AG04450 (cell line): ENCODE results near the gene RTN1. TPM values are rescaled to one million over a fixed set of nuclear protein-coding genes. Genes with fewer than 3 reads are reported as not detected.

Source experiments
- CTCF ChIA-PET: fragments of 300-600, 350-600 bp; formaldehyde crosslinking; extraction: SDS; loops from one replicate; lab custom pipeline; 2022; ENCODE audit warnings: antibody characterized with exemption, inconsistent platforms; lab: Charles Lee
- POLR2A ChIA-PET: fragments of 350-600 bp; formaldehyde crosslinking; extraction: SDS; loops from one replicate; lab custom pipeline; 2021; ENCODE audit warnings: antibody characterized with exemption, inconsistent platforms; lab: Yijun Ruan, JAX
- DNase-seq: peaks from one replicate; pipeline ENCODE4 v3.0.0-alpha.2; 2011; ENCODE audit warnings: low read depth, low spot score
- H3K27ac ChIP-seq: one replicate; pipeline ENCODE4 v1.5.1; 2012; ENCODE audit warnings: low read depth, low read length, control low read depth
- H3K27me3 ChIP-seq: one replicate; pipeline ENCODE4 v1.6.0; 2012; ENCODE audit warnings: low read length; ENCODE audit not compliant: control insufficient read depth, insufficient read depth
- H3K4me3 ChIP-seq: 2 replicates; pipeline ENCODE4 v1.5.1; 2011; ENCODE audit warnings: mild to moderate bottlenecking, low read depth, low read length, control low read depth
- H3K9me3 ChIP-seq: 2 replicates; pipeline ENCODE4 v1.5.1; 2012; ENCODE audit warnings: low read length; ENCODE audit not compliant: control insufficient read depth, insufficient read depth
- CTCF ChIP-seq: IDR thresholded peaks from 2 replicates; pipeline ENCODE4 v1.5.1; 2011; ENCODE audit warnings: low read depth, low read length, control low read depth, inconsistent platforms
- polyA plus RNA-seq: library from polyadenylated mRNA; depleted of rRNA; stranded (reverse); fragments of >200 nt; gene quantifications from 2 replicates; pipeline ENCODE4 v1.2.3, GENCODE V29; 2011

The RTN1 gene
- polyA plus RNA-seq, 1 experiment = 0.98 TPM

- Histone ChIP-seq H3K27me3 (no peaks in the 10 kb centered on the region), H3K27ac (no peak overlapping the region), H3K4me3 (no peak overlapping the region), H3K9me3 (no peaks in the 10 kb centered on the region)
- ChIA-PET POLR2A (no interaction called here), CTCF (no interaction called here)
- no peak for DNase-seq
- TF ChIP-seq CTCF = no peak
These were observed 87.8 kb downstream of the RTN1 start for GRCh38 chr14:59782760-59783159.

GRCh38 chr14:59777006-59777579, 93.5 kb downstream of the RTN1 start:
- ChIA-PET CTCF (no interaction called here), POLR2A (no interaction called here)
- DNase-seq = no peak
- H3K4me3 ChIP-seq = no peak overlapping the region
- no peaks in the 10 kb centered on the region for H3K27me3 ChIP-seq
- no peak for TF ChIP-seq CTCF
- H3K27ac ChIP-seq = no peak overlapping the region
- H3K9me3 ChIP-seq = no peaks in the 10 kb centered on the region

GRCh38 chr14:59776468-59776867, 94.1 kb downstream of the RTN1 start:
- H3K27ac ChIP-seq = no peak overlapping the region
- no peak for TF ChIP-seq CTCF
- CTCF ChIA-PET = no interaction called here

GRCh38 chr14:59772233-59772632, 98.3 kb downstream of the RTN1 start:
- ChIA-PET CTCF (no interaction called here), POLR2A (interaction anchor here (0.7 kb wide), 1 partner anchor 320 kb away, joined by 4 read pairs; no protein-coding TSS in a partner anchor)
- Histone ChIP-seq H3K27me3 (no peaks in the 10 kb centered on the region), H3K4me3 (no peak overlapping the region), H3K9me3 (no peaks in the 10 kb centered on the region), H3K27ac (no peak overlapping the region)
- no peak for DNase-seq
- no peak for TF ChIP-seq CTCF

More at GRCh38 chr14:59776468-59776867, 94.1 kb downstream of the RTN1 start:
- Histone ChIP-seq H3K9me3 (no peaks in the 10 kb centered on the region), H3K27me3 (no peaks in the 10 kb centered on the region), H3K4me3 (no peak overlapping the region)
- DNase-seq = no peak
- POLR2A ChIA-PET = no interaction called here

- DNase-seq = no peak
- ChIA-PET POLR2A (no interaction called here), CTCF (no interaction called here)
- no peaks in the 10 kb centered on the region for H3K27me3 ChIP-seq
- no peaks in the 10 kb centered on the region for H3K9me3 ChIP-seq
- H3K4me3 ChIP-seq = no peak overlapping the region
- no peak for TF ChIP-seq CTCF
- H3K27ac ChIP-seq = no peak overlapping the region
These were observed 99.0 kb downstream of the RTN1 start for GRCh38 chr14:59771577-59771976.
